HG02852 (cell line): ENCODE results near the gene CYP4A22.
A peak's percentile ranks its signal among the peaks of the same experiment; 100 is the strongest.
"Not testable (repeated sequence)": the region's sequence is repeated elsewhere in the genome, so short reads cannot be mapped to it uniquely, and the experiment has no call there.

Source experiments
- ATAC-seq: cut with Tn5 transposase; IDR thresholded peaks from one replicate; pipeline ENCODE4 v1.9.1; 2021; ENCODE audit warnings: mild to moderate bottlenecking, moderate library complexity; ENCODE audit not compliant: unreplicated experiment

The CYP4A22 gene

DNA sequence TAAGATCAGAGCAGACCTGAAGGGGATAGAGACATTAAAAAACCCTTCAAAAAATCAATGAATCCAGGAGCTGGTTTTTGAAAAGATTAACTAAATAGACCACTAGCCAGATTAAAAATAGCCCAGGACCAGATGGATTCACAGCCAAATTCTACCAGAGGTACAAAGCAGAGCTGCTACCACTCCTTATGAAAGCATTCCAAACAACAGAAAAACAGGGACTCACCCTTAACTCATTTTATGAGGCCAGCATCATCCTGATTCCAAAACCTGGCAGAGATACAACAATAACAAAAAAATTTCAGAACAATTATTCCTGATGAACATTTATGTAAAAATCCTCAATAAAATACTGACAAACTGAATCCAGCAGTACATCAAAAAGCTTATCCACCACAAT, 19.2 kb downstream of the CYP4A22 start:
- not testable (repeated sequence) for ATAC-seq

GRCh38 chr1:47157957-47158356, 20.7 kb downstream of the CYP4A22 start:
- not testable (repeated sequence) for ATAC-seq

GRCh38 chr1:47160716-47161115, 23.5 kb downstream of the CYP4A22 start:
- no peak for ATAC-seq

DNA sequence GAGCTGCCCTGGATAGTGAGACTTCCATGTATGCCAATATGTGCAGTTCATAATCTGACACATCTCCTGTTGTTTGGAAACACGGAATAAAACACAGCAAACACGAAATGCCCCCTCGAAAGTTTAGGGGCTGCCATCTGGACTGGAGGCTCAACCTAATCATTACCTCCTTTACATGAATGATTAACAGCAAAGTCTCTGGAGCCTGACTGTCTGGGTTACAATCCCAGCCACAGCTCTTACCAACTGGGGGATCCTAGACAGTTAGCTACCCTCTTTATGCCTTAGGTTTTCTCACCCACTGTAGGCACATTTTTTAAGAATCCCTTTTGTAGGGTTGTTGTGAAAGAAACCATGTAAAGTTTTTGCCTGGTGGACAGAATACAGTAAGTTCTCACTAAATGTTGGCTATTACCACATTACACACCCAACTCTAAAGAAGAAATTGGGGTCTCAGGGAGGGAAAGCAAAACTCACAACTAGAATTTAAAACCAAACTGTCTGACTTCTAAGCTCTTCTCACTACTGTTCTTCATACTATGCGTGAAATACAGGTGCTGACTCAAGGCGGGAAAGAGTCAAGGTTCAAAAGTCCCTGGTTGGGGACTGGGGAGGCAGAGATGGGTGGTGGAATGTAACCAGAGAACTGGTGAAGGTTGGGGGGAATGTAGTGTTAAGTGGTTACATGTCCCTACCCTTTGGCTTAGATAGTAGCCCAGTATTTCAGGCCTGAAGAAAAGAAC, 24.2 kb downstream of the CYP4A22 start:
- no peak for ATAC-seq

- no peak for ATAC-seq
Observed at GRCh38 chr1:47164552-47164951, 27.3 kb downstream of the CYP4A22 start.

GRCh38 chr1:47172782-47173181, 35.5 kb downstream of the CYP4A22 start:
- no peak for ATAC-seq

DNA sequence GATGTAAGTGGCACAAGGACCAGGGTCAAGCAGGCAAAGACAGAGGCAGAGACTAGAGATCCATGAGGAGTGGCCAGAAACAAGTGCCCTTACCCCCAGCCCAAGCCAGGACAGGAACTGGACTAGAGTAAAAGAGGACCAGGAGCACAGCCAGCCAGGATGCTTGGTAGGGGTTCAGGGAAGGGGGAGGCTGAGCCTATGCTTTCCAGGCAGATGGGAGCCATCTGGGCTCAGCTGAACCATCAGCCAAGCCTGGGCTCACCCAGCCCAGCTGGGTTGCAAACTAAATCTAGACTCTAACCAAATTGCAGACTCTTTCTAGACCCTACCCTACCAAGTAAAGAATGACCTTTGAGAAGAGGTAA, 37.4 kb downstream of the CYP4A22 start:
- ATAC-seq = no peak

GRCh38 chr1:47175227-47175934, 38.1 kb downstream of the CYP4A22 start:
- no peak for ATAC-seq

DNA sequence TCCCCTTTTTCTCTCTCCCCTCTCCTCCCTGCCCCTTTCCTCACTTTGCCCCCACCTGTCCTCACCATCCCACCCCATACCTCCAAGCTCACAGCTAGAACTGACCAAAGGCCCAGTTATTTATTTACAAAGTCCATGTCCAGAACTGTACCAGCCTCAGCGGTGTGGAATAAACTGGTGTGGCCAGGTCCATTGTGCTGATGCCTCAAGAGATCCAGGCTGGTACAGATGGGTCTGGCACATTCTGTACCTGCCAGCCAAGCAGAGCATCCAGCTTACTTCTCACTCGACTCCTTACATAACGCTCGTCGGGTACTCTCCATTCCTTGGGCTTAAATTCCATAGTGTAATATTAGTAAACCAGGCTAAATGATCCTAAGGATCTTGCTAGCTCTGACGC, 40.8 kb downstream of the CYP4A22 start:
- ATAC-seq = no peak

GRCh38 chr1:47178654-47179016, 41.4 kb downstream of the CYP4A22 start:
- ATAC-seq = no peak

DNA sequence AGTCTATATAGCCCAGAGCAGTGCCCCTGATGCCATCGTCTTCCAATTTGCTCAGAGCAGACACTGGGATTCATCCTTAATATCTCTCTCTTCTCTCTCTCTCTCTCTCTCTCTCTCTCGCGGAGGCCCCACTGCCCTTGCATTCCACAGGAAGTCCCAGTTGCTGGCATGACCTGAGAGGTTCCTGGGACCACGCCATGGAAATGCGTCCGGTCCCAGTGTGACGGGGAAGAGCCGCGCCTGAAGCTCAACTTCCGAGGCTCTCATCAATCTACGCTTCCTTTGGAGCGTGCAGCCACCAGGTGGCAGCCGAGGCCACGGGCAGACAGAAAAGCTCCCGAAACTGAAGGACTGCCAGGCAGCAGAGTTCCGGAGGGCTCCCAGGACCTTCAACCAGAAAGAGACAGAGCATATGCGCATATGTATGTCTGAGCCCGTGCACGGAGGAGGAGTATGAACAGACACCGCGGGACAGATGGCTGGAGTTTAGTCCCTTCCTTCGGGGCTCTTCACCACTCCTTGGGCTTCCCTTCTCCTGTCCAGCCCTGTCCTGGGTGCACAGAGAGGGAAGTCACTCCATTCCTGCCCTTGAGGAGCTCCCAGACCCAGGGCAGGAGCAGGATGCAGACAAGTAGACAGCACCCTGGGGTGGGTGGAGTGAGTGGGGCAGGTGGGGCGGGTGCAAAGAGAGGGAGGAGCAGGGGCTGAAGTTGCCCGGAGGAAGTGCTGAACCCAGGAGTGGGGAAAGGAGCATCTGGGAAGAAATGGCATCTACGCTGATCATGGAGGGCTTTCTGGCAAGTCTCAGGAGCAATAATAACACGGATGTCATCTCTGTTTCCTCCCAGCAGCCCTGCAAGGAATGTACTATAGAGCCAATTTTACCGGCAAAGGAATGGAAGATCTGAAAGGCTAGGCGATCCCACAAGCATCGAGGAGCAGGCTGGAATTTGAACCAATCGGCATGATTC, 42.1 kb downstream of the CYP4A22 start:
- peak; percentile 85 for ATAC-seq

GRCh38 chr1:47179988-47180563, 42.8 kb downstream of the CYP4A22 start:
- no peak for ATAC-seq

DNA sequence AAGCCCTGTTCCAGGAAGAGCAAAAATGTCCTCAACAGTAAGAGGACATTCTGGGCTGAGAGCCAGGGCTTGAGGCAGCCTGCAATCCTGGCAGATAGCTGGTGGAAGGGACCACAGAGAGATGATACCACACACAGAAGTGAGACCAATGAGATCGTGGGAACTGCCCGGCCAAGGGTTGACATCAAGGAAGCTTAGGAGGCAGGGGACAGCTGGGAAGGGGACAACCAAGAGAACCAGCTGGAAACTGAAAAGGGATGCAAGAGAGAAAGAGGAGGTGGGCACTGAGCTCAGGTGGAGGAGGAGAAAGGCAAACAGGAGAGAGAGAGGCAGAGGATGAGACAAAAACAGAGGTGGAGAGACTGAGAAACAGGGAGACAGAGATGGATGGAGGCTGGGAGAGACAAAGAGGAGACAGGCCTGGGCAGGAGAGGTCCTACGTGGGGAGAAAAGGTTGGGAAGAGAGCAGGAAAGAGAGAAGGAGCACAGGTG, 43.4 kb downstream of the CYP4A22 start:
- no peak for ATAC-seq

DNA sequence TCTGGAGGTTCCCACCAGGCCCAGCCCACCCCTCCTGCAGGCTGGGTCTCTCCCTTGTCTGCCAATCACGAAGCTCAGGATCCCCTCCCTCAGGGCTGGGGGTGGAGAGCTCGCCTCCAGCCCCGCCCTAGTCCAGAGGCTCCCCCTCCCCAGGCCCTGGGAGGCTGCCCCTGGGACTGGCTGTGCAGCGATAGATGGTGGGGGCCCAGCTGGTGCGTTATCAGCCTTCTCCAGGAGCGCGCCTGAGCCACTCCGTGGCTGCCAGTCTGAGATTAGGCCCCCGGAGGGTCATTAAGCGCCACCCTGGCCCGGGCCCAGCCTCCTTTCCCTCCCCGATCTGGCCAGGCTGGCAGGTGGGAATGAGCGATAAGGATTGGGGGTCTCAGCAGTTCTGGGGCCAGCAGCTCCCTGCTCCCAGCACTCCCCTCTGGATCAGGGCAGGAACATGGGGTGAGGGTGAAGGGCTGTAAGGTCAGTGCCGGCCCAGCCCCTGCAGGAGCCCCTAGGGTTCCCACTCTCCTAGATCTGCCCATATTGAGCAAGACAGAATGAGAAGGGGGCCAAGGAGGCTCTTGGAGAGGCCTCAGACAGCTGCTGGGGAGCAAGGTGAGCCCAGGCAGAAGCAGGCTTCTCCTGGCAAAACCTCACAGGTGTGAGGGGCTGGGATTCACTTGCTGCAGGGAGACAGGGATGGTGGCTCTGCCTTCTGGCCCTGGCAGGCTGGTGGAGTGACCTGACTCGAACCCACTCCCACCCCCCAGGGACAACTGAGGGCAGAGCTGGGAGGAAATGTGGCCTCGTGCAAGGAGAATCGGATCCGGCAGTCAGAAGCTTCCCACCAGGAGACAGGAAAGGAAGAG, 44.1 kb downstream of the CYP4A22 start:
- ATAC-seq = no peak

DNA sequence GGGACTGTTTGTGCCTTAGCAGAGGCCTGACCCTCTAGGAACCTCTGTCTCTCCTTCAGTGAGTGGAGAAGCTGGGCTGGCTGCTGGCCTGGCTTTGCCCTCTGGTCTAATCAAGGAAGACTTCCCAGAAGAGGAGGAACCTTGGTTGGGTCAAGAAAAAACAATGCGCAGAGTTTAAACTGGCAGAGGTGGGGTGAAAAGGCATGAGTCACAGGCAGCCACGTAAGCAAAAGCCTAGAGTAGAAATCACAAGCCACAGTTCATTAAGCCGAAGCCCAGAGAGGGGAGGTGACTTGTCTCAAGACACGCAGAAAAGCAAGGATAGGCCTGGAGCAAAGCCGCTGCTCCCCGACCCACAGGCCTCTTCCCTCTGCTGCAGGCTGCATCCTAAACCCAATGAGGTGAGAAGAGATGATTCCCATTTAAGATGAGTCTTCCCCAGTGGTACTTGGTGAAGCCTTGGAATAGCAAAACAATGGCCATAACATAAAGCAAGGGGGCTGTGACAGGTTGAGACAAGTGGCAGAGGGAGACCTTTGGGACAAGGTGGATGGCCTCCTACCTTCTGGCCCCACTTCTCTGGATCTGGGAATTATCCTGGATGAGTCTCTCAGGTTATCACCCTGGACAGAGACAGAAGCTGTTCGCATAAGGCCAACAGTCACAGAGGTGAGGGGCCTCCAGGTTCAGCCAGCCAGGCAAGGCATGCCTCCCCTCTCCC, 44.9 kb downstream of the CYP4A22 start:
- no peak for ATAC-seq

DNA sequence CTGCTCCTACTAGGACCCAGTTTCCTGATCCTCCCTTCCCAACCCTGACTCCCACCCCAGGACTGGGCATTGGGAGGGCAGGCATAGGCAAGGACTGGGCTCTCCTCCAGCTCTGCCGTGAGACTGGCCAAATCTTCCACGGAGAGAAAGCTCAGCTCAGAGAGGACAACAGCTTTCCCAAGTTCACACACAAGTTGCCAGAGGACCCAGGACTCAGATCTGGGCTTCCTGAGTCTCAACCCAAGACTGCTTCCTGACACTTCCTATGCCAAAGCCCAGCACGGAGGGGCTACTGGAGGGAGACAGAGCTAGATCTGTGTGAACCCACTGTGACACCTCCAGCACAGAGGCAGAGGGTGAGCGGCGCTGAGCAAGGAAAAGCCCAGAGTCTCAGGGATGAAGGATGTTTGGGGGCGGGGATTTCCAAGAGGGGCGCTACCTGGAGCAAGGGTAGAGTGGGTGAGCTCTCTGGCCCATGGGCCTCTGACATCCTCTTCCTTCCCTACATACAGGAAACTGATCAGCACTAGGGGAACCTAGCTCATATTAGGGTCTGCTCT, 45.5 kb downstream of the CYP4A22 start:
- no peak for ATAC-seq

- no peak for ATAC-seq
Observed at GRCh38 chr1:47183308-47184089, 46.3 kb downstream of the CYP4A22 start.

DNA sequence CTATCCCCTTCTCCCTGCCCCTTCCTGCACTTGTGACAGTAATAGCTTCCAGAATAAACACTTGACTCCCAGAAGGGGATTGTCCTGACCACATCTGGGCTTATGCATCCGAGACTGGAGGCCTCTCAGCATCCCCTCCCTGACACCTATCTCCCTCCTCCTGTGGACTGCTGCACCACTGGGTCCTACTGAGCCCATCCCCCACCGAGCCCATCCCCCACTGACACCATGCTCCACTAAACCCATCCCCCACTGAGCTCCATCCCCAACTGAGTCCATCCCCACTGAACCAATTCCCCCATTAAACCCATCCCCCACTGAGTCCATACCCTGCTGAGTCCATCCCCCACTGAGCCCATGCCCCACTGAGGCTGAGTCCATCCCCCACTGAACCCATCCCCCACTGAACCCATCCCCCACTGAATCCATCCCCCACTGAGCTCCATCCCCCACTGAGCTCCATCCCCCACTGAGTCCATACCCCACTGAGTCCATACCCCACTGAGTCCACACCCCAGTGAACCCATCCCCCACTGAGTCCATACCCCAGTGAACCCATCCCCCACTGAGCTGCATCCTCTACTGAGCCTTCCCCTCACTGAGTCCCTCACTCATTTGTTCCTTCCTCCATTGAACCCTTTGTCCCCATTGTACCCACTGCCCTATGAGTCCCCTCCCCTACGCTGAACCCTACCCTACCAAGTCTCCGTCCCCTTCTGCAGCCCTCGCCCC, 47.0 kb downstream of the CYP4A22 start:
- ATAC-seq = no peak
